Activated T-cell treated with anti-CD3 and anti-CD28 coated beads, Interleukin-2, amount 50 U/mL, for 24 hours (primary cell): ENCODE data around the gene DOK6.
A peak's percentile ranks its signal among the peaks of the same experiment; 100 is the strongest.
"Not testable (repeated sequence)": the region's sequence is repeated elsewhere in the genome, so short reads cannot be mapped to it uniquely, and the experiment has no call there.

ENCODE experiments used
- DNase-seq: peaks from one replicate; pipeline ENCODE4 v3.0.0-alpha.2; 2020
- H3K27ac Mint-ChIP-seq: 2 replicates; pipeline ENCODE4 v1.8.0; 2020; ENCODE audit warnings: mild to moderate bottlenecking, mixed read lengths
- H3K27me3 Mint-ChIP-seq: 2 replicates; pipeline ENCODE4 v1.8.0; 2020; ENCODE audit warnings: mixed read lengths
- H3K36me3 Mint-ChIP-seq: 2 replicates; pipeline ENCODE4 v1.8.0; 2020; ENCODE audit warnings: low read depth, mixed read lengths
- H3K4me1 Mint-ChIP-seq: 2 replicates; pipeline ENCODE4 v1.8.0; 2020; ENCODE audit warnings: low read depth, mixed read lengths
- H3K4me3 Mint-ChIP-seq: 2 replicates; pipeline ENCODE4 v1.8.0; 2020; ENCODE audit warnings: mild to moderate bottlenecking, moderate library complexity, mixed read lengths
- H3K9me3 Mint-ChIP-seq: 2 replicates; pipeline ENCODE4 v1.8.0; 2020; ENCODE audit warnings: mixed read lengths

DOK6 gene

DNA sequence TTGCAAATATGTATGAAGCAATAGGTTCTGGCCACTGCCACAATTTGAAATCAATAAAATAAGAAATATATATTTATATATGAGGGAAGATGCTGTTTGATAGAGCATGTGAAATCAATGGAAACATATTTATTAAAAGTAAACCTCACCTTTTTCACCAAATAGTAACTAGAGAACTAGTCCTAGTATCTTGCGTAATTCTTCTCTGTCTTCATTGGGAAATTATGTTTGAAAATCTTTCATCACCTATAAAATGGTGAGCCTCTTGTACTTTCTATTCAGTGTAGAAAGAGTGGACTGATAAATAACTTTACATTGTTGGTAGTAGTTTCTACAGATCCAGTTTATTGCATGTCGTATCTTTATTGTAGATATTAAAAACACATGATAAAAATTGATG is 444.0 kb downstream of the DOK6 start:
- Mint-ChIP-seq H3K27ac (no peak overlapping the region), H3K36me3 (peaks cover 16% of the 10 kb centered on the region), H3K4me3 (no peak overlapping the region), H3K27me3 (no peaks in the 10 kb centered on the region), H3K9me3 (no peaks in the 10 kb centered on the region), H3K4me1 (no peaks in the 10 kb centered on the region)
- no peak for DNase-seq

DNA sequence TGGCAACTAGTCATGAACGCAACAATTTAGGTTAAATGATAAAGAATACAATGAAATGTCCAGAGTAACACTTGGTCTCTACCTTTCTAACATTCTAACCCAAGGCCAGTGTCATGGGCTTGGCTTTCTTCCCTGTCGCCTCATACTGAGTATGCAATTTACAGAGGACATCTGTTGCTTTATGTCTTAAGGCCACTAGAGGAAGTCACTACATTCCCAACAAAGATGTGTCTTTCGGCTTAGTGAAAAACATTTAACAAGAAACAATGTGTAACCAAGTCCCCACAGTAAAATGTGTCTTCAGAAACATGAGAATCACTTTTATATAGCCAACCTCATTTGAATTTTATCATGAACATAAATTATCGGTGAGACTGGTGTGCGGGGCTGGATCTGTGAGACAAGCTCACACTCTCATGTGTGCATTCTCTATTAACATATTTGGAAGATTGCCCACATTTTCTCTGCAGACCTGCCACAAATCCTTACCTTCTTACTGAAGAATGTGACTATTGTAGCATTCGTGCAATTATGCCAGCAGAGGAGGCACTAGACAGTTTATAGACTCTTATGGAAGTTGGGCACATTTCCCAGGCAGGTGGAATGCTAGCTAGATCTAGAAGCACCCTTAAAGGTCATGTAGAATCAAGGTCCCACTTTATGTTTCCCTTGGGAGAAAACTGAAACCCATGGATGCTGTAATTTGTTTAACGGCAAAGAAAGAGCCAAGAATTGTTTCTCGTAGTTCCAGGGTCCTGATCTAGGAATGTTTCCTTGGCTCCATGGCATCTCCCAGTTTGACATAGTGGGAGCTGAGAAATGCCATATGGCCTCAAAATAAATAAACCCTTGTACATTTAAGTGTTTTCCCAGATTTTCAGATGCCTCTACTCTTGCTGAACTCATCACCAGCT is 445.2 kb downstream of the DOK6 start:
- Mint-ChIP-seq H3K4me3 (no peak overlapping the region), H3K4me1 (no peaks in the 10 kb centered on the region), H3K36me3 (peaks cover 8% of the 10 kb centered on the region), H3K9me3 (no peaks in the 10 kb centered on the region), H3K27me3 (no peaks in the 10 kb centered on the region), H3K27ac (no peak overlapping the region)
- DNase-seq, result no peak

DNA sequence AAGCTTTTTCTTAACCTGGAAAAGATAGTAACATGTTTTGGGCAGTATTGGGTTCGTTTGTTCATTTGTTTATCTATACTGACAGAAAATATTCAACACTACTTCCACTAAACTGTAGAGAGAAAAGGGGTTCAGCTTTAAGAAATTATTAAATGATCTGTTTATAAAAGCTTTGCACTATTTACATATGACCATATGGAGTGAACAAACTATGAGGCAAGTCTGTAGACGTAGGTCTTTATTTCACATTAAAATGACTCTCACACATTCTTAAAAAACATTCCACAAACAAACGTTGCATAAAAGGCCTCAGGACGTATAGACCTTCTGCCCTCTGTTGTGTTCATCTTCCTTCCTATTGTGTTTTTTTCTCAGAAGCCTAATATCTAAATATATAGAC is 452.4 kb downstream of the DOK6 start:
- Mint-ChIP-seq H3K4me1 (peaks cover 3% of the 10 kb centered on the region), H3K27ac (no peak overlapping the region), H3K36me3 (peaks cover 44% of the 10 kb centered on the region), H3K27me3 (no peaks in the 10 kb centered on the region), H3K4me3 (no peak overlapping the region), H3K9me3 (peaks cover 2% of the 10 kb centered on the region)
- DNase-seq, result no peak

DNA sequence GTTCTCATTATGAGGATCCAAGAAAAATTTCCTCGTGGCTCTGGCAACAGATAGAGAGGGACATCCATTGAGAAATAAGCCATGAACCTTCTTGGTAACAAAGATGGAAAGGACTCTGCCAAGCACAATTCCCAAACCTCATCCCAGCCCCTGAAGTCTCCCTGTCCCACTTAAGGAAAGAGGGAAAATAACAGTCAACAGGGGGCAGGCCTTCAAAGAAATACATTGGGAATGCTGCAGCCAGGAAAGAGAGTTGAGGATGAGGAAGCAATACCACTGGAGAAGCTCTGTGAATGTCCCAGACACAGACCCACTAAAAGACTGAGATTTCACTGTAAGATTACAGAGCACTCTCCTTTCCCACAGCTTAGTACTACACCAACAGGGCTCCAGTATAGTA is 453.8 kb downstream of the DOK6 start:
- DNase-seq, result no peak
- H3K9me3 Mint-ChIP-seq, result peaks cover 2% of the 10 kb centered on the region
- H3K4me3 Mint-ChIP-seq, result no peak overlapping the region
- H3K36me3 Mint-ChIP-seq, result peaks cover 56% of the 10 kb centered on the region
- H3K27ac Mint-ChIP-seq, result no peak overlapping the region
- no peaks in the 10 kb centered on the region for H3K27me3 Mint-ChIP-seq
- H3K4me1 Mint-ChIP-seq, result peaks cover 3% of the 10 kb centered on the region

DNA sequence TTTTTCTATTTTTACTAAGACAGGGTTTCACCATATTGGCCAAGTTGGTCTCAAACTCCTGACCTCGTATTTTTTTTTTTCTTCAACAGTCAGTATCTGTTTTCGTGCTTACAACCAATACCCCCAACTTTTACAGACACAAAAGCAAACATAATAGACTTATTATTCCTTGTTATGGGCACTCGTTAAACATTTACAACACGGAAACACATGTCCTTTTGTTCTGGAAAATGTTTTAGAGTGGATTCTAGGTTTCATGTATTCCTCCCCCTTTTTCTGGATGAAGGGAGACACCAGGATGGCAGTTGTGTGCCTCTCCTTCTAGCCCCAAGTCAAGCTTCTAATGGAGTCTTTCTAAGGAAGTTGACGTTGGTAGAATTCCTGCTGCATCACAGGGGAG is 458.2 kb downstream of the DOK6 start:
- no peak for DNase-seq
- peaks cover 2% of the 10 kb centered on the region for H3K9me3 Mint-ChIP-seq
- no peaks in the 10 kb centered on the region for H3K27me3 Mint-ChIP-seq
- peaks cover 80% of the 10 kb centered on the region for H3K36me3 Mint-ChIP-seq
- no peak overlapping the region for H3K27ac Mint-ChIP-seq
- H3K4me3 Mint-ChIP-seq, result no peak overlapping the region
- peaks cover 2% of the 10 kb centered on the region for H3K4me1 Mint-ChIP-seq

DNA sequence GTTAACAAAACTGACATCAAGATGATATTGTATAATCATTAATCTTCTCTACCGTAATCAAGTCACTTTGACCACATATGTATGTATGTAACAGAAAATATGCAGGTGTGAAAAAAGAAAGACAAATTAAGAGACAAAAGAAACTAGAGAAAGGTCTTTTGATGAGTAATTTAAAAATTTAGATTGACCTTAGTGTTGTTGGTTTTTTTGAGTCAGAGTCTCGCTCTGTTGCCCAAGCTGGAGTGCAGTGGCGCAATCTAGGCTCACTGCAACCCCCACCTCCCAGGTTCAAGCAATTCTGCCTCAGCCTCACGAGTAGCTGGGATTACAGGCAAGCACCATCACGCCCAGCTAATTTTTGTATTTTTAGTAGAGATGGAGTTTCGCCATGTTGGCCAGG is 464.1 kb downstream of the DOK6 start:
- Mint-ChIP-seq H3K27ac (peak overlapping the region; percentile 88), H3K36me3 (peaks cover 83% of the 10 kb centered on the region), H3K4me1 (peaks cover 24% of the 10 kb centered on the region)
- not testable (repeated sequence) for H3K4me3 Mint-ChIP-seq, DNase-seq, H3K27me3 Mint-ChIP-seq, H3K9me3 Mint-ChIP-seq

DNA sequence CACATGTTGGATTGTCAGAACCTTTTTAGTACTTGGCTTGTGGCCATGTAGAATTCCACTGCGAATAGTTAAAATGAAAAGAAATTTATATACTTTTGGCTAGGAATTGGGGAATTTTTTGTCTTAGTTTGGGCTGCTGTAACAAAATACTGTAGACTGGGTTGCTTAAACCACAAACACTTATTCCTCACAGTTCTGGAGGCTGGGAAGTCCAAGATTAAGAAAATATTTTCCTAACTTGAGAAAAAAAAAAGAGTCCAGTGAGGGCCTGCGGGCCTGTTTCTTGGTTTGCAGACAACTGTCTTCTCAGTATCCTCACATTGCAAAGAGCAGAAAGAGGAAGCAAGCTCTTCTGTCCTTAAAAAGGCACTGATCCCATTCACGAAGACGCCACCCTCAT is 465.1 kb downstream of the DOK6 start:
- peaks cover 3% of the 10 kb centered on the region for H3K9me3 Mint-ChIP-seq
- no peak overlapping the region for H3K4me3 Mint-ChIP-seq
- peaks cover 24% of the 10 kb centered on the region for H3K4me1 Mint-ChIP-seq
- H3K27ac Mint-ChIP-seq, result no peak overlapping the region
- no peak for DNase-seq
- H3K36me3 Mint-ChIP-seq, result peaks cover 85% of the 10 kb centered on the region
- no peaks in the 10 kb centered on the region for H3K27me3 Mint-ChIP-seq

DNA sequence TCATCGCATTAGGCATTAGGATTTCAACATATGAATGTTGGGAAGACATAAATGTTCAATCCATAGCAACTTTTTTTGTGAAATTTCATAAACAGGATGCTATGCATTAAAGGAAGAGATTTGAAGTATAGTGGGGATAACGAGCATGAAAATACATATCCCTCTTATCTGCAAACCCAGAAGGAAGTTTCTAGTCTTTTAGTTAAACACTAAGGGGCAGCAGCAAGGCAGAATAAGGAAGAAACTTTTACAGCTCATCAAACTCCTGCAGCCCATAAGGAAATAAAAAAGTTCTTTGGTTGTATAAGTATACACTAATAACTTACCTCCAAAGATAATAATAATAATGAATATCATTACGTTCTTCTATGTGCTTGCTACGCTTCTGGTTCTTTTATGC is 465.5 kb downstream of the DOK6 start:
- Mint-ChIP-seq H3K36me3 (peaks cover 89% of the 10 kb centered on the region), H3K4me3 (no peak overlapping the region), H3K9me3 (peaks cover 3% of the 10 kb centered on the region), H3K4me1 (peaks cover 25% of the 10 kb centered on the region), H3K27ac (no peak overlapping the region), H3K27me3 (no peaks in the 10 kb centered on the region)
- DNase-seq, result no peak

DNA sequence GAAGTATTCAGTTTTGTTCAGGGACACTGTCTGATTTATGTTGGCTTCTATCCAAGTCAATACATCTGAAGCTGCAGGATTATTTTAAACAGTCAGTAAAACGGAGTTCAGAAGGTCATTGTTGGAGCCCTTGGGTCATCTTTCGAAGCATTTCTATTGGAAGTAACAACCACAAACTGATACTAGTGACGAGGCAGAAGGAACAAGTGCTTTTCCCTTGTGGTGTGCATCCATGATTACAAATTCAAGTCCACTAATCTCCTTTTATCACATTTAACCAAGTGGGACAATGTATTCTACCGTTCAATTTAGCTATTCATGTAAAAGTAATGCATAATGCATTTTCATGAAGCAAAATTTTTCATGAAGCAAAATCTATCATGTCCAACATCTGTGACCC is 470.0 kb downstream of the DOK6 start:
- H3K4me3 Mint-ChIP-seq, result no peak overlapping the region
- no peaks in the 10 kb centered on the region for H3K27me3 Mint-ChIP-seq
- H3K36me3 Mint-ChIP-seq, result peaks cover 83% of the 10 kb centered on the region
- peaks cover 35% of the 10 kb centered on the region for H3K4me1 Mint-ChIP-seq
- no peak for DNase-seq
- H3K27ac Mint-ChIP-seq, result peak overlapping the region; percentile 18
- no peaks in the 10 kb centered on the region for H3K9me3 Mint-ChIP-seq

DNA sequence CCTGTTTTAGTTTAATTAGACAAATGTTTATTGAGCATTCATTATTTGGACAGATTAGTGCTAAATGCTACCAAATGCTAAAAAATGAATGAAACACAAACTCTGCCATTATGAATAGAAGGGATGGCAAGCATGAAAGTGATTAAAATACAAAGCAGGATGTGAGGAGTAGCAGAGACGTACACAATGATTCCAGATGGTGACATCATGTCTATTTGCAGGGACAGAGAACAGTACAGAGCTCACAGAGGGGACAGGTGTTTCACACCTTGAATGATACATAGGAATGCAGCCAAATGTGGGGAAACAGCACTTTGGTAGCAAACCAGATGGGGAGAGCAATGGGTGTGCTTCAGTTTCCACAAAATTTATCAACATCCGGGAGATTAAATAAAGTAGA is 470.7 kb downstream of the DOK6 start:
- Mint-ChIP-seq H3K4me3 (no peak overlapping the region), H3K4me1 (peaks cover 33% of the 10 kb centered on the region), H3K27me3 (no peaks in the 10 kb centered on the region), H3K9me3 (no peaks in the 10 kb centered on the region), H3K27ac (peak overlapping the region; percentile 27), H3K36me3 (peaks cover 83% of the 10 kb centered on the region)
- DNase-seq, result no peak

DNA sequence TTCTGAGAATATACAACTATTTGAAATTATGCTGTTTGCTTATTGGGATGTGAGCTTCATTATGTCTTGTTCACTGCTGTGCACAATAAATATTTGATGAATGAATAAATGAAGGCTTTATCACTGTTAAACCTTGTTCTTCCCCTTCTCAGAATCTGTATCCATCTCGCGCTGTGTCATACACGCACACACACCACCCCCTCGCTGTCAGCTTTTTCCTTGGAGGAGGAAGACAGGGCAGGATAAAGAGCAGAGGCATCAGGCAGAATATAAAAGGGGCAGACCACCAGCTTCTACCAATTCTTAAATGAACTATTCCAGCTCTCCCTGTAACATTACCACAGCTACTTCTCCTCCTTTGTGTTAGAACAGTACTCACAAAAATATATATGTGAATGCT is 472.0 kb downstream of the DOK6 start:
- Mint-ChIP-seq H3K4me3 (no peak overlapping the region), H3K27me3 (no peaks in the 10 kb centered on the region), H3K36me3 (peaks cover 84% of the 10 kb centered on the region), H3K4me1 (peaks cover 41% of the 10 kb centered on the region), H3K27ac (peak overlapping the region; percentile 77), H3K9me3 (no peaks in the 10 kb centered on the region)
- DNase-seq, result no peak

DNA sequence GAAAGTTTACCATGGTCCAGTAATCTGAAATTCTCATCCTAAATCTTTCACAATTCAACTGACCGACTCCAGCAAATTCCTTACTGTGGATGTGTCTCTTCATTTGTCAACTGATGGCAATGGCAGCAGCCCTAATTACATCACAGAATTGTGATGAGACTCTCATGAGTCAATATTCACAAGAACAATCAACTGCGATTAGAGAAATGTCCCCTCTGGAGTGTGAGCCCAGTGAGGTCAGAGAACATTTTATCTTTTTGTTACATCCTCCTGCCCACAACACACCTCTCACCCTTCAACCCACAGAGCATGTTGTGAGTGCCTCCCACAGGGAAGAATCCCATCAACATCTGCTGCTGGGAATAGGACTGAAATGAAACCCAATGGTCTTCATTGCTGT is 473.4 kb downstream of the DOK6 start:
- H3K27ac Mint-ChIP-seq, result peak overlapping the region; percentile 39
- H3K36me3 Mint-ChIP-seq, result peaks cover 86% of the 10 kb centered on the region
- DNase-seq, result no peak
- H3K4me1 Mint-ChIP-seq, result peaks cover 52% of the 10 kb centered on the region
- peaks cover 4% of the 10 kb centered on the region for H3K9me3 Mint-ChIP-seq
- no peak overlapping the region for H3K4me3 Mint-ChIP-seq
- no peaks in the 10 kb centered on the region for H3K27me3 Mint-ChIP-seq

DNA sequence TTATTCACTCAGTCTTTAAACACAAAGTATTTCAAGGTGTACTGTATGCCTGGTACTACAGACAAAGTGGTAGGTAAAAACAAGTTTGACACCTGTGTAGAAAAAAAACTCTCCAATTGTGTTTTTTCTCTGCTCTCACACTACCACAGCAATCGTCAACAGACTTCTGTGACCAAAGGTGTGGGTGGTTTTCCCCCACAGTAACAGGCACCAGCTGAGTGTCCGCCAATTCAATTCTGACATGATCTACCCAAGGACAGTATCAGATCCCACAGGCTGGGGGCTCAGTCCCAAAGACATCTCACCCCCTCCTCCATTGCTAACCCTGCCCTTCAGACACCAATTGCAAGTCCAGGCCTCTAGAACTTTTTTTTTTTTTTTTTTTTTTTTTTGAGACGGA is 475.8 kb downstream of the DOK6 start:
- Mint-ChIP-seq H3K27me3 (no peaks in the 10 kb centered on the region), H3K27ac (peak overlapping the region; percentile 79), H3K9me3 (peaks cover 14% of the 10 kb centered on the region), H3K36me3 (peaks cover 86% of the 10 kb centered on the region), H3K4me1 (peaks cover 62% of the 10 kb centered on the region), H3K4me3 (no peak overlapping the region)
- DNase-seq, result no peak

DNA sequence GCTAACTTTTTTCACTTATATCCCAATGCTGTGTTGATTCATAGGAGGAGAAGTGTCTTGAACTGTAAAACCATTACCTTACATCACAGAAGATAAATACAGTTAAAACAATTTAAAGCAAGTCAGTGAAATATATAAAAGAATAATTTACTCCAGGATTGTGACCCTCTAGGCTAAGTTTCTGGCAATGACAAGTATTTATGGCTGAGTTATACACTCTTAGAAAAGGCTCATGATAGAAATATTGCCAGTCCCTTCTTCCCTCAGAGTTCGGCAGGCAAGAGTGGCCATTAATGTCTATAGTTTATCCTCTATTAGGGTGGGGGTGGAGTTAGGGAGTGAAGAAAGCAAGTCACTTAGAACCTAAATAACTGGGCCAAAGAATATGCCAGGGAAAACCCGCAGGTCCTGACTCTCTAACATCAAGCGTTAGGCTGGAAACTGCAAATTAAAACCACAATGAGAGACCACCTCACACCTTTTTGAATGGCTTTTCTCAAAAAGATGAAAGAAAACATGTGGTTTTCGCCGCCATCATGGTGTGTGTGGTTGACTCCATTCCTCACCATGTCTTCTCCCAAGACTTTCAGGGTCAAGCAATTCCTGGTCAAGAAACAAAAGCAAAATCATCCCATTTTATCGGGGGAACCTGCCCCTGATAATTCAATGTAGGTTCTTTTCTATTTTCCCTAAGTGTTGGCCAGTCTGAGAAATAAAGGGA is 477.7 kb downstream of the DOK6 start:
- H3K4me1 Mint-ChIP-seq, result peaks cover 70% of the 10 kb centered on the region
- peak overlapping the region; percentile 61 for H3K27ac Mint-ChIP-seq

DNA sequence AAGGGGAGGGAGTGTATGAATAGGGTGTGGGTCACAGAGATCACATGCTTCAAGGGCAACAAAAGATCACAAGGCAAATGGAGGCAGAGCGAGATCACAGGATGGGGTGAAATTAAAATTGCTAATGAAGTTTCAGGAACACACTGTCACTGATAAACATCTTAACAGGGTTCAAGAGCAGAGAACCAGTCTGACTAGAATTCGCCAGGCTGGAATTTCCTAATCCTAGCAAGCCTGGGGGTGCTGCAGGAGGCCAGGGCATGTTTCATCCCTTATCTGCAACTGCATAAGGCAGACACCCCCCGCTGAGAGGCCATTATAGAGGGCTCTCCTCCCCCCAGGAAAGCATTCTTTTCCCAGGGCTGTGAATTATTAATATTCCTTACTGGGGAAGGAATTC is 478.4 kb downstream of the DOK6 start:
- Mint-ChIP-seq H3K9me3 (peaks cover 14% of the 10 kb centered on the region), H3K4me1 (peaks cover 75% of the 10 kb centered on the region), H3K27ac (peak overlapping the region; percentile 30), H3K36me3 (peaks cover 90% of the 10 kb centered on the region)
- H3K27me3 Mint-ChIP-seq, H3K4me3 Mint-ChIP-seq, DNase-seq: not testable (repeated sequence)

More for the DNA sequence above, 477.7 kb downstream of the DOK6 start:
- Mint-ChIP-seq H3K9me3 (peaks cover 14% of the 10 kb centered on the region), H3K36me3 (peaks cover 89% of the 10 kb centered on the region), H3K4me3 (no peak overlapping the region), H3K27me3 (no peaks in the 10 kb centered on the region)
- DNase-seq, result no peak
